Measurements from ENCODE around the gene HSPB9. TPM values are rescaled to one million over a fixed set of nuclear protein-coding genes. Genes with fewer than 3 reads are reported as not detected.

HSPB9 gene
- total and polyA plus RNA-seq, 2 donors from 2014 or later = 0.99 TPM; not detected in 1

DNA sequence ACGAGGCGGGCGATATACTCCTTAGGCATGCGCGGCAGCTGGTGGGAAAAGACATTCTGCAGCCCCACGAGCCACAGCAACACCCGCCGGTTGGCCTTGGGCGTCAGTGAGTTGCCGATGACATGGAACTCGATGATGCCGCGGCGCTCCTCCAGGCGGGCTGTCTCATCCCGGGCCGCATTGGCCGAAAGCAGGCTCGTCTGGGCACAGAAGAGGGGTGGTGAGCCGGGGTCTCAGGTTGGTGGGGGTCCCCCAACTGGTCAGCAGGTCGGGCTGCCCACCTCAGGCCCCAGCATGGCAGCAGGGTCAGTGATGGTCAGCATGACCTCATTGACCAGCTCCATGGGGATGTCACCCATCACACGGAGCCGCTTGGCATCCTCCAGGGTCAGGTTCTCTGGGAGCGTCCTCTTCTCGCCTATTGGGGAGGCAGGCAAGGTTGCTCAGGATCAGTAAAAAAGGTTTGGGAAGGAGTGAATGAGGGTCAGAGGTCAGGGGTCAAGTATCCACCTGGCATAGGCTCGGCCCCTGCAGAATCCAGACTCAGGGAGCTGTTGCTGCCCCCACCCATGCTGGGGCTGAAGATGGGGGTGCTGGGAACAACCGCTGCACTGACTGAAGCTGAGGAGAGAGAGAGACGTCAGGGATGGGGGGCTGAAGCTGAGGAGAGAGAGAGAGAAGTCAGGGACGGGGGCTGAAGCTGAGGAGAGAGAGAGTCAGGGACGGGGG lies 5.0 kb upstream of the HSPB9 start:
- Histone ChIP-seq H3K27me3 (ENCODE audit: control insufficient read depth, insufficient read depth, low read length) (no peaks in the 10 kb centered on the region), H3K27ac (ENCODE audit: low read depth in 2 of 2, low read length in 2 of 2) (no peak overlapping the region), H3K9me3 (ENCODE audit: control insufficient read depth in 2 of 3, insufficient read depth in 1 of 3, low read length in 3 of 3) (no peaks in the 10 kb centered on the region), H3K4me1 (ENCODE audit: control insufficient read depth in 2 of 3, insufficient read depth in 2 of 3, low read depth in 1 of 3, low read length in 3 of 3) (peaks cover 0 to 14% (median 12%) of the 10 kb centered on the region in 3 donors), H3K9ac (ENCODE audit: low read length in 3 of 3) (no peak overlapping the region), H3K36me3 (ENCODE audit: control insufficient read depth in 2 of 3, insufficient read depth in 3 of 3, low read length in 3 of 3) (peaks cover 0 to 9% (median 2%) of the 10 kb centered on the region in 3 donors), H3K4me3 (ENCODE audit: low read length in 3 of 3) (no peak overlapping the region)
- TF ChIP-seq, protein P1, sequence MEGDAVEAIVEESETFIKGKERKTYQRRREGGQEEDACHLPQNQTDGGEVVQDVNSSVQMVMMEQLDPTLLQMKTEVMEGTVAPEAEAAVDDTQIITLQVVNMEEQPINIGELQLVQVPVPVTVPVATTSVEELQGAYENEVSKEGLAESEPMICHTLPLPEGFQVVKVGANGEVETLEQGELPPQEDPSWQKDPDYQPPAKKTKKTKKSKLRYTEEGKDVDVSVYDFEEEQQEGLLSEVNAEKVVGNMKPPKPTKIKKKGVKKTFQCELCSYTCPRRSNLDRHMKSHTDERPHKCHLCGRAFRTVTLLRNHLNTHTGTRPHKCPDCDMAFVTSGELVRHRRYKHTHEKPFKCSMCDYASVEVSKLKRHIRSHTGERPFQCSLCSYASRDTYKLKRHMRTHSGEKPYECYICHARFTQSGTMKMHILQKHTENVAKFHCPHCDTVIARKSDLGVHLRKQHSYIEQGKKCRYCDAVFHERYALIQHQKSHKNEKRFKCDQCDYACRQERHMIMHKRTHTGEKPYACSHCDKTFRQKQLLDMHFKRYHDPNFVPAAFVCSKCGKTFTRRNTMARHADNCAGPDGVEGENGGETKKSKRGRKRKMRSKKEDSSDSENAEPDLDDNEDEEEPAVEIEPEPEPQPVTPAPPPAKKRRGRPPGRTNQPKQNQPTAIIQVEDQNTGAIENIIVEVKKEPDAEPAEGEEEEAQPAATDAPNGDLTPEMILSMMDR (IDR thresholded peaks at IDR 0.05; ENCODE audit: borderline replicate concordance, extremely low read depth, insufficient read depth) = no peak
- no peak for FAIRE-seq
- intact Hi-C loops (cut with DNase I) = loop anchor here (5.0 kb wide), 1 partner anchor 155 kb away; no protein-coding TSS in a partner anchor
- no peak for DNase-seq

DNA sequence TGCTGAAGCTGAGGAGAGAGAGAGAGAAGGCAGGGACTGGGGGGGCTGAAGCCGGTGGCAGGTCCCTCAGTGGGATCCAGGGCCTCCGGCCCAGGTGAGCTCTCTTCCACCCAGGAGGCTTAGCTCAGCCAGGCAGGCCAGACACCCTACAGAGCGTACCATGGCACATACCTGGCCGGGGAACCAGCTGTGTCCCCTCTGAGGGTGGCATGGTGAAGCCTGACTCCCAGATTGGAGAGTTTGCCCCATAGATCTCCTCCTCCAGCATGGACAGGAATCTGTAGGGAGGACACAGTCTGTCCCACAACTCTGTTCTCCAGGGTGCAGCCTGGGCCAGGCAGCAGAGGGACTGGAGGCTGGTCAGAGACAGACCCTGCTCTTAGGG lies 4.5 kb upstream of the HSPB9 start:
- H3K9me3 ChIP-seq (ENCODE audit: control insufficient read depth in 2 of 3, insufficient read depth in 1 of 3, low read length in 3 of 3) = no peaks in the 10 kb centered on the region
- no peak overlapping the region for H3K4me3 ChIP-seq (ENCODE audit: low read length in 3 of 3)
- intact Hi-C loops (cut with DNase I) = loop anchor here (5.0 kb wide), 1 partner anchor 156 kb away; no protein-coding TSS in a partner anchor
- TF ChIP-seq, protein P1 (IDR thresholded peaks at IDR 0.05; ENCODE audit: borderline replicate concordance, extremely low read depth, insufficient read depth) = no peak
- DNase-seq (no peak), FAIRE-seq (no peak)
- peaks cover 0 to 10% (median 7%) of the 10 kb centered on the region in 3 donors for H3K4me1 ChIP-seq (ENCODE audit: control insufficient read depth in 2 of 3, insufficient read depth in 2 of 3, low read depth in 1 of 3, low read length in 3 of 3)
- H3K27me3 ChIP-seq (ENCODE audit: control insufficient read depth, insufficient read depth, low read length) = no peaks in the 10 kb centered on the region
- H3K9ac ChIP-seq (ENCODE audit: low read length in 3 of 3) = no peak overlapping the region
- H3K36me3 ChIP-seq (ENCODE audit: control insufficient read depth in 2 of 3, insufficient read depth in 3 of 3, low read length in 3 of 3) = peaks cover 0 to 9% (median 2%) of the 10 kb centered on the region in 3 donors
- H3K27ac ChIP-seq (ENCODE audit: low read depth in 2 of 2, low read length in 2 of 2) = no peak overlapping the region

DNA sequence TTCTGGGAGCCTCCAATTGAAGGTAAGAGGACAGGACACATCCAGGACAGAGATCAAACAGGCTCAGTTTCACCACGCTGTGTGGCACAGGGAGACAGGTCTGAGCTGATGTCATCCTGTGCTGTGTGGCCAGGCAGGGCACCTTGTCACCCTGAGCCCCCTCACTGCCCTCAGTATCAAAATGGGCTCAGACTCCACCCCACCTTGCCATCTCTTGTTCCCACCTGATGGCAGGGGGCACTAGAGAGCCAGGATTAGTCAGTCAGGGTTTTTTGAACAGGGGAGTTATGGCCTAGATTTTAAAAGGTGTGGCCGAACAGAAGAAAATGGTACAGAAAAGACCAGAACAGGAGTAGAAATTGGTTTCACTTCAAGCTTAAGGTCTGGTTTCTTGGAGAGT lies 4.1 kb upstream of the HSPB9 start:
- Histone ChIP-seq H3K9me3 (ENCODE audit: control insufficient read depth in 2 of 3, insufficient read depth in 1 of 3, low read length in 3 of 3) (no peaks in the 10 kb centered on the region), H3K27me3 (ENCODE audit: control insufficient read depth, insufficient read depth, low read length) (no peaks in the 10 kb centered on the region), H3K4me3 (ENCODE audit: low read length in 3 of 3) (no peak overlapping the region), H3K36me3 (ENCODE audit: control insufficient read depth in 2 of 3, insufficient read depth in 3 of 3, low read length in 3 of 3) (peaks cover 0 to 9% (median 2%) of the 10 kb centered on the region in 3 donors), H3K27ac (ENCODE audit: low read depth in 2 of 2, low read length in 2 of 2) (no peak overlapping the region), H3K9ac (ENCODE audit: low read length in 3 of 3) (no peak overlapping the region), H3K4me1 (ENCODE audit: control insufficient read depth in 2 of 3, insufficient read depth in 2 of 3, low read depth in 1 of 3, low read length in 3 of 3) (peaks cover 0 to 9% (median 6%) of the 10 kb centered on the region in 3 donors)
- FAIRE-seq (no peak), DNase-seq (no peak)
- intact Hi-C loops (cut with DNase I) = loop anchor here (5.0 kb wide), 1 partner anchor 156 kb away; no protein-coding TSS in a partner anchor
- TF ChIP-seq, protein P1 (IDR thresholded peaks at IDR 0.05; ENCODE audit: borderline replicate concordance, extremely low read depth, insufficient read depth) = peak; percentile 37

All from kidney (tissue), 14 donors.